ENCODE data around the gene CD2.

CD2 gene

GRCh38 chr1:116754198-116754977 is at the start of gene CD2:
Gene CD2, plus strand, starts transcription at chr1:116754430. Its CDS starts 63 bp downstream, at chr1:116754493.
- DNase-seq, result no peak

GRCh38 chr1:116706123-116706522 is 48.1 kb upstream of the CD2 start:
- no peak for DNase-seq

- DNase-seq, result no peak
Observed at GRCh38 chr1:116706841-116707240, 47.4 kb upstream of the CD2 start.

- peak; percentile 30 for DNase-seq
Observed at GRCh38 chr1:116708255-116708900, 45.9 kb upstream of the CD2 start.

- no peak for DNase-seq
Observed at GRCh38 chr1:116709666-116710167, 44.5 kb upstream of the CD2 start.

GRCh38 chr1:116710420-116711262 is 43.6 kb upstream of the CD2 start:
- peak; percentile 50 for DNase-seq

GRCh38 chr1:116711263-116711840 is 42.9 kb upstream of the CD2 start:
- peak; percentile 73 for DNase-seq

- no peak for DNase-seq
Observed at GRCh38 chr1:116712510-116712909, 41.7 kb upstream of the CD2 start.

GRCh38 chr1:116713474-116713873 is 40.8 kb upstream of the CD2 start:
- no peak for DNase-seq

GRCh38 chr1:116716391-116716790 is 37.8 kb upstream of the CD2 start:
- DNase-seq, result no peak

GRCh38 chr1:116717318-116717717 is 36.9 kb upstream of the CD2 start:
- DNase-seq, result peak; percentile 73

GRCh38 chr1:116720364-116721038 is 33.7 kb upstream of the CD2 start:
- DNase-seq, result no peak

- DNase-seq, result no peak
Observed at GRCh38 chr1:116721039-116721405, 33.2 kb upstream of the CD2 start.

GRCh38 chr1:116721451-116722007 is 32.7 kb upstream of the CD2 start:
- DNase-seq, result no peak

GRCh38 chr1:116722016-116722838 is 32.0 kb upstream of the CD2 start:
- DNase-seq, result no peak

GRCh38 chr1:116724765-116725375 is 29.4 kb upstream of the CD2 start:
- DNase-seq, result peak; percentile 70

- DNase-seq, result no peak
Observed at GRCh38 chr1:116725798-116726197, 28.4 kb upstream of the CD2 start.

- no peak for DNase-seq
Observed at GRCh38 chr1:116726872-116727820, 27.1 kb upstream of the CD2 start.

- DNase-seq, result no peak
Observed at GRCh38 chr1:116731439-116731838, 22.8 kb upstream of the CD2 start.

- DNase-seq, result no peak
Observed at GRCh38 chr1:116732726-116733125, 21.5 kb upstream of the CD2 start.
